Activated T-cell treated with anti-CD3 and anti-CD28 coated beads for 24 hours (primary cell): ENCODE results near the gene GRIP1.

Experiments used
- DNase-seq: peaks from one replicate; pipeline ENCODE4 v3.0.0-alpha.2; 2020; ENCODE audit warnings: low read depth

The GRIP1 gene

DNA sequence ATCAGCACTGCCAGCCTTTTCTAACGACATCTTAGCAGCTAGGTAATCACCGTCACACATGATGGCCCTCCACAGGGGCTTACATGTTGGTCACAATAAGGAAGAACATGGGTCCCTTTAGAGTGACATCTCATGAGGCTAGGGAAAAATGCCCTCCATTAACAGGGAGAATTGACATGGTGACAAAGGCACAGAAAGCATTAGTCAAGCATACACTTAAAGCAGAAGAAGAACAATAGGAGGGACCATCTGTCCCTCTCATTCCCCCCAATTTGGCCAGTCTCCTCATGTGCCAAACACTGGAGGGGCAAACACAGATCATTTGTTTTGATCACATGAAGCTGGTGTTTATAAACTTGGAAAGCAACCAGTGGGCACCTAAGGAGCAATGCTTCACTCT lies 78.0 kb downstream of the GRIP1 start:
- DNase-seq = no peak

GRCh38 chr12:66599816-66600215 lies 79.1 kb downstream of the GRIP1 start:
- no peak for DNase-seq

DNA sequence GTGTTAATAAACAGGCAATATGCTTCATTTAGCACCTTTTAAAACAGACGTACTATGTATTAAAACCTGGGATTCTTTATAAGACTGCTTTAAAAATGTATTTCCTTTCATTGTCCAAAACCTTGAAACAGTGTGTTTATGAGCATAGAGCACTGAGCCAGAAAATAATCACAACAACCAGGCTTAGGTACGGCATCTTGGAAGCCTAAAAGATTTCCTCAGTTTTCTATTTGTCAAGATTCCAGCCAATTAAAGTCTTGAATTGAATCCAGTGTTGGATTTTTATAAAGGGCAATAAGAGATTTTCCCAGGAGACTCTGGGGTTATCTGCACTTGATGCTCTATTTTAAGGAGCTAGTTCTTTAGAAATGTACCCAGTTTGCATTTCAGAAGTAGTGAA lies 80.3 kb downstream of the GRIP1 start:
- DNase-seq = no peak

GRCh38 chr12:66598079-66598478 lies 80.8 kb downstream of the GRIP1 start:
- no peak for DNase-seq

GRCh38 chr12:66596199-66596598 lies 82.7 kb downstream of the GRIP1 start:
- DNase-seq = no peak

- DNase-seq = no peak
Measured at GRCh38 chr12:66594688-66595087, 84.2 kb downstream of the GRIP1 start.

GRCh38 chr12:66590275-66590985 lies 88.4 kb downstream of the GRIP1 start:
- no peak for DNase-seq

DNA sequence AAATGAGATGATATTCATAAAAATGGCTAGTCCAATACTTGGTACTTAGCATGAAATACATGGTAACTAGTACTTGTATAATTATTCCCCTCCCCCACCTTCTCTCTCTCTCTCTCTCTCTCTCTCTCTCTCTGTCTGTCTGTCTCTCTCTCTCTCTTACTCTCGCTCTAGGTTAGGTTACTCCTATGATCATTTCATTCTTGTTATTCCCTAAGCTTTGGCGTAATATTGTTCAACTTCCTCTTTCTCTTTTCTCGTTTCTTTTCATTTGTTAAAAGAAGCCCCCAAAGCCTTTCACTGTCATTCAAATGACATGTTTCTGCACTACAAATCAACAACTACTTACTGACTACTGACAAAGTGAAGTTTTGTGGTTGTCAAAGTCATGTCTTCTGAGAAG lies 89.8 kb downstream of the GRIP1 start:
- DNase-seq = no peak

DNA sequence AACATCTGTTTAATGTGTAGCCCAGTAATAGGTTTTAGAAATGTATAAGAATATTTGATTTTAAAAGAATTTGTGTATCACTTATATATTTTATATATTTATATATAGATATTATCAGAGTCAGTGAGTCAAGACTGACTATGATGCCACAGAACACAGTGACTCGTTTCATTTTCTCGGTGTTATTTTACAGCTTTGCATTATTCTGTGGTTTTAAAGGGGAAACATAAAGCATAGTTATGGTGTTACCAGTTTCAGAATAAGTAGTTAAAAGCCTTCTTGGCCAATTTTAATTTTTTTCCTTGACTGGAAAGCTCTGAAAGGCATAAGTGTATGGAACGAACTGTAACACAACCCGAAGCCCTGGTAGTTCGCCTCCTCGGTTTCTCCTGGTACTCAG lies 91.0 kb downstream of the GRIP1 start:
- no peak for DNase-seq

DNA sequence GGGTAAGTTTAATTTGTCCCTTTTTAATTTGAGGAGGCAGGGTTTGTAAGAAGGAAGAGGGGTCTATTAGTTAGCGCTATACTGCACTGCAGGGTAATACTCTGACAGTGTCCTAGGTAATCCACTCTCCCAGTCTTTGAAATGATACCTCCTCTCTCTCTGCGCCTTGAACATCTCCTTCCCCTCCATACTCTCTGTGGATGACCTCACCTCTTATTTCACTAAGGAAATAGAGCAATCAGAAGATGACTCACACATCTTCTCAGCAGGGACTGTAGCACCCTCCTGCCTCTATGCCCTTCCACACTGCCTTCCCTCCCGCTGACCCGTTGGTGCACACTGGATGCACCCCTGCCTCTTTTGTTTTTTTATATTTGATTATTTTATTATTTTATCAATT lies 94.2 kb downstream of the GRIP1 start:
- no peak for DNase-seq

DNA sequence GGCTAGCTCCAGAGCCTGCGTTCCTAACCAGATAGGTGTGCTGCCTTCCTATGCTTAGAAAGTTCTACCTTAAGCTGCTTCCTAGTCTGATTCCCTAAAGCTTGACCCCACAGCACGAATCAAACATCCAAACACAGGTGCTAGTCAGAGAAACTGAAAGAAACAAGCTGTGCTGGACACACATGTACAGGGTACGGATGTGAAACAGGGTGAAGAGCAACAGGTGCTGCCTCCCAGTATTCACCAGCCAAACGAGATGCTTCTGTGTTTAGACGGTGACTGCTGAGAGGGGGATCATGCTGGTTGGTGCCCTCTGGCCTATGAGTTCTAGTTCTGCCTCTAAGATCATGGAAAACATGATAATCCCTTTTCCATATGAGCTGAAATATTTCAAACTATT lies 105.3 kb downstream of the GRIP1 start:
- DNase-seq = no peak

GRCh38 chr12:66572845-66573244 lies 106.0 kb downstream of the GRIP1 start:
- DNase-seq = no peak

- no peak for DNase-seq
Measured at GRCh38 chr12:66571361-66571915, 107.4 kb downstream of the GRIP1 start.

- DNase-seq = no peak
Measured at GRCh38 chr12:66563220-66563619, 115.7 kb downstream of the GRIP1 start.

- no peak for DNase-seq
Measured at GRCh38 chr12:66555113-66555512, 123.8 kb downstream of the GRIP1 start.

GRCh38 chr12:66552716-66553115 lies 126.2 kb downstream of the GRIP1 start:
- DNase-seq = no peak

DNA sequence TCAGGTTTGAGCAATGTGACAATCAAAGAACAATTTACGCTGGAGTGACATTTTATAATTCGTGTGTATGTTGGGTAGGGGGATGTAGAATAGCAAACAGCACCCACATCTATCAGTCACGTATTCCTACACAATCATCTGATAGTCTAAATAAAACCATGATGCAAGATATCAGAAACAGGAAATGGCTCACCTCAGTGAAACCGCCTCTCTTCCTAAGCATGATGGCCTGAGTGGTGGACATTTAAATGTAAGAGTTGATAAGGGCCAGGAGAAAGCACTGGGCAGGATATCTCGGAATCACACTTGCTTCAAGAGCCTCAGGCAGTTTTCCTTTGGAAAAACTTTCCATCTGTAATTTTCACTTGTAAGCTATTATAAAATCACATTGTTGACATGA lies 128.2 kb downstream of the GRIP1 start:
- DNase-seq = no peak

GRCh38 chr12:66549050-66549389 lies 129.9 kb downstream of the GRIP1 start:
- no peak for DNase-seq

- no peak for DNase-seq
Measured at GRCh38 chr12:66548338-66549049, 130.4 kb downstream of the GRIP1 start.

- no peak for DNase-seq
Measured at GRCh38 chr12:66541426-66541825, 137.4 kb downstream of the GRIP1 start.

DNA sequence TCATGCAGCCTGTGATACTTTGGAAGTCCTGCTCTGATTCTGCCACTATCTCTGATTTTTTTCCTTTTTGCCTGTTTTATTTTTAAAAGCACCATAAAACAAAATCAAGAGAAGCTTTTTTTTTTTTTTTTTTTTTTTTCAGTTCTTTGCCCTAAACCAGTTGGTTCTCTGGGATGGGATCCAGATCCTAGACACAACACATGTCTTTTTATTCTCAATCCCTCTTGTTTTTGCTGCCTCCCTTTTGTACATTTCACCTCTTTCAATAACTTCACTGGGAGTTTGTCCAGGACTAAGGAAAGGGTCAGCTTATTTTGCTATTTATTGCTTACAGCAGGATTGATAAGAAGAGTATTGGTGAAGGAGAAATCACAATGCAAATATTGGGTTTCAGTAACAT lies 139.4 kb downstream of the GRIP1 start:
- no peak for DNase-seq

DNA sequence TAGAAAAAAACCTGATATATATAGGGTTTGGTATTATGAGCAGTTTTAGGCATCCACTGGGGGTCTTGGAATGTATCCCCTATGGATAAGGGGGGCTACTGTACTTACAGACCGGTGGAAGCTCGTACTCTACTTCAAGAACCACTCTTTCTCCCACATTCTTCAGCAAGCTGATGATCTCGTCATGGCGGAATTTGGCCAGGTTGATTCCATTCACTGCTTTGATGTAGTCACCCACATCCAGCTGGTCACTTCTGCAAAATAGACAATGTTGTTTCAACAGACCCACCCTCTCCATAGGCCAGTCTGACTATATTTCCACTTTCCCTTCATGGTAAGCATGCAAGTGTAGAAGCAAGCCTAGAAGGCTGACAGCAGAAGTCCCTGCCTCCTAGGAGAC lies 139.9 kb downstream of the GRIP1 start:
- DNase-seq = no peak

DNA sequence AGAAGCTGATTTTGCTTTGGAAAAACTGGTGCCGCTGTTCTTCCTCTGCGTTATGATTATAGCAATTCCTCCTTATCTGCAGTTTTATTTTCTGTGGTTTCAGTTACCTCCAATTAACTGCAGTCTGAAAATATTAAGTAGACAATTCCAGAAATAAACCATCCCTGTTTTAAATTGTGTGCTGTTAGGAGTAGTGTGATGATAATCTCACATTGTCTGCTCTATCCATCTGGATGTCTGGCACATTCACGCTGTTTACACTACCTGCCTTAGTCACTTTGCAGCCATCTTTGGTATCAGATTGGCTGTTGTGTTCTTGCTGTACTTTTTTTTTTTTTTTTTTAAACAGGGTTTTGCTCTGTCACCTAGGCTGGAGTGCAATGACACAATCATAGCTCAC lies 141.0 kb downstream of the GRIP1 start:
- DNase-seq = no peak

- no peak for DNase-seq
Measured at GRCh38 chr12:66533767-66534166, 145.1 kb downstream of the GRIP1 start.
